ENCODE data around the gene ZNF804B.

The ZNF804B gene

DNA sequence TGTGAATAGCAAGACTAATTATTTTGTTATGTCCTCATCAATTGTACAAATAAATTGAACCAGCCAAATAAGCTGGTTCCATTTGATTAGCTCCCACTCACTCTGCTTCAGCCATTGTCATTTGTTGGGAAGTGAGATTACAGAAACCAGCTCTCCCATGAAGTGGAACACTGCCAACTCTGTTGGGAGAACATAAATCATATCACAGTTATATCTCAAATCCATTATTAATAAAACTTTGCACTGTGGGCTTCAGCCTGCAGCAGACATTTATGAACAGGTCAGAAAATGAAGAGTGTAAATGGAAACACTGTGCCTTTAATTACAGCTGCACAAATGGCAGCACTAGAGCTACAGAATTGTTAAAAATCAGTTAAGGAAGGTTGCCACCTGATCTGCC, 82.7 kb downstream of the ZNF804B start:
- DNase-seq: no peak

DNA sequence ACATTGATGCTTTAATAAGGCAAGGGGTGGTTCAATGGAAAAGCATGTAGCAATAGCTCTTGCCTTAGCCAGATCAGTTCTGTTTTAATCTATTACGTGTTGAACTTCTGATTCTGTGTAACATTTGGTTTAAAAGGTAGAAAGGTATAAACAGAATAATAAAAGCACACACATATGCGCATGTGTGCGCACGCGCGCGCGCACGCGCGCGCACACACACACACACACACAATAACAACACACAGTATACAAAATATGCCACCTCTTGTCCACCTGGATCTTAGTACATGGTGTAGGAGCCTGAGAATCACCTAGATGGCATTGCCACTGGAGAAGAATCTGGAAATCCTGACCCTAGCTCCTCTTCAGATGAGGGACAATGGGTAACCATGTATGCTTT, 85.6 kb downstream of the ZNF804B start:
- DNase-seq: no peak

DNA sequence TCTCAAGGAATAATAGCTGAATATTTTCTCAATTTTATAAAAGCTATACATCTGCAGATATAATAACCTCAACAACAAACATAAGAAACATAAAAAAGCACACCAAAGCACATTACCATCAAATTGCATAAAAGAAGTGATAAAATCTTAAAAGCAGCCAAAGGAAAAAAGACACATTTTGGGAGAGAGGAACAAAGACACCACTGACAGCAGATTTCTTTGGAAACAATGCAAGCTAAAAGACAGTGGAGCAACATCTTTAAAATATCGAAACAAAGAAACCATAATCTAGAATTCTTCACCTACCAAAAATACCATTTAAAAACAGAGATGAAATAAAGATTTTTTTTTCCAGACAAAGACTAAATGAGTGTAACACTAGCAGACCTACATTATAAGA, 91.7 kb downstream of the ZNF804B start:
- DNase-seq: no peak

DNA sequence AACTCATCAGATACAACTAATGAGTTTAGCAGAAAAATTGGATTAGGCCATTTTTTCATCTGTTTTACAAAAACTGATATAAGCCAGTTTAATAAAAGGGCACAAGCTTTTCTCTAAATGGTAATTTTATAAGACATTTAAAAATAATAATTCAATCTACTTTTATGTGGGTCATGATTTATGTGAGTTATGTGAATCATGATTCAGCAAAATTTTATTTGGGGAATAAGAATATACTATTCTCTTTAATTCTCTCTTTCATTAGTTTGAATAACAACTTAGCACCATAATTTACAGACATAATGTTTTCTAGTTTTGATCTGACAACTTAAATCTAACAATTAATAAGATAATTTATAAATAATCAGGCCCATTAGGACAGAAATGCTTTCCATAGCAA, 99.8 kb downstream of the ZNF804B start:
- no peak for DNase-seq

DNA sequence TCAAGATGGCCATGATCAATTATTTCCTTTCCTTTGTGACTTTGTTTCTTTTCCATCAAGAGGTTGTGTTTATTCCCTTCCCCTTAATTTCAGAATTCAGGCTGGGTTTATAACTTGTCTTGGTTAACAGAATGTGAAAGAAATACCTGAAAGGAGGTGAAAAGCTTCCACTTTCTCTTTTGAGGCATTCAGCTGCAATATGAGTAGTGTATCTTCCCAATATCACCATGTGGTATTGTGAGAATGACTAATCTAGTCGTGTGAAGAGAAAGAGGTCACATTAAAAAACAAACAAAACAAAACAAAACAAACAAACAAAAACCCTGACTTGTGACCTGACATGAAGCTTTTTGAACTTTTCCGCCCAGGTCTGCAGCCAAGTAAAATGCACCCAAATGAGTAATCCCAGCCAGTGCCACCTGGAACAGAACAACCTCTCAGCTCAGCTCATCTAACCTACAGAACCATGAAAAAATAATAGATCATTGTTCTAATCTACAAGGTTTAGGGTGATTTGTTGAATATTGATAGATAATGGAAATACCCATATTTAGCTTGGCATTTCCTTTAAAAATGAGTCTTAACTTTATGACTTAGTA, 106.9 kb downstream of the ZNF804B start:
- DNase-seq: no peak

DNA sequence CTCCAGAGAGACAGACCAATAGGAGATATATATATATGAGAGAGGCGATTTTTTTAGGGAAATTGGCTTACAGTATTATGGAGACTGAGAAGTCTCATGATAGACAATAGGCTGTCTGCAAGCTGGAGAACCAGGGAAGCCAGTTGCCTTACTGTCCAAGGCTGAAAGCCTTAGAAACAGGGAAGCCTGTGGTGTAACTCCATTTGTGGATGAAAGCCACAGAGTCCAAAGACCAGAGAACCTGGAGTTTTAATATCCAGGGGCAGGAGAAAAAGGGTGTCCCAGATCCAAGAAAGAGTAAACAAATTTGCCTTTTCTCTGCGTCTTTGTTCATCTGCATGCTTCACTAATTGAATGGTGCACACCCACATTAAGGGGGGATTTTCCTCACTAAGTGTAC, 107.7 kb downstream of the ZNF804B start:
- no peak for DNase-seq

DNA sequence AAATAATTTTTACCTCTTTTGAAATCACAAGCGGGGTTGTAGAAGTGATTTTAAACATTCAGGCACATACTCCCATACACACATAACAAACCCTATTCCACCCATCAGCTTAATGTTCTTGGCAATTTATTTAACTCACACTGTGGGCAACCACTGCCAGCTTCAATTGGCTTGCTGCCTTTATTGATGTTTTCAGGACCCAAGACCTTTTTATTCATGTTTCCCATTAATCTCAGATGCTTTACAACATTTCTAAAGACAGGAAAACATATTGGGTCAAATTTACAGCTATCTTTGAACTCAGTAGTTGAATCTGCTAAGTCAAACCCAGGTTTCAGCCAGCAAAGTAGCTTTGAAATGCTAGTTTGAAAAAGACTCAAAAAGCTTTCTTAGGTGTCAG, 109.0 kb downstream of the ZNF804B start:
- DNase-seq: no peak

DNA sequence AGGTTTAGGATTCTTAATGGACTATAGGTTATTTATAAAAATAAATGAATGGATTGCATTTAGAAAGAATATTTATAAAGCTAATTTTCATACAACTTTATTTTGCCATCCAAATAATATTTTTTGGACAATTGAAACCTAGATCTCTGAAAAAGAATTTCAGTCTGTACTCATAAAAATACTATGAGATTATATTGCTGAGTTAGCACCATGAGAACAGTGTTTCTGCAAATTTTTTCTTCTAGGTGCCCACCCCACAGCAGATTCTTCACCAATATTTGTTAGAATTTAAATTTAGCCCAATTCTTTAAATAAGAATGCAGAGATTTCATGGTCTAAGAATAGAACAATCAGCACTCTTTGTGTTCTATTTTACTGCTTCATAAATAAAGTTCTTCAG, 121.6 kb downstream of the ZNF804B start:
- DNase-seq: no peak

DNA sequence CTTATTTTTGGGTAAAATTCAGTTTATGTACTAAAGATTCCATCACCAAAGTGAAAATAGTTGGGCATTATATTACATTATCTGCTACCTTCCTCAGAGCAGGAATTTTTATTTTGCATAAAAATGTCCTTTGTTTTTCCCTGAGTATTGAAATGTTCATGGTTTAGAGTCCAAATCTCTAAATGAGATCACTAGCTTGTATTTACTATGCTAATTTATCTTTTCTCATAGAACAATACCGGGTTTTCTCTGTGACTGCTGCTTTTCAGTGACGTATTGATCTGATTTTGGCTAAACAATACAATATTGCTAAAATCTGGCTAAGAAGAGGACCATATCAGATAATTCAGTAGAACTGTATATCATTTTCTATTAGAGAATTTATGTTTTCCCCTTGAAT, 125.6 kb downstream of the ZNF804B start:
- no peak for DNase-seq

DNA sequence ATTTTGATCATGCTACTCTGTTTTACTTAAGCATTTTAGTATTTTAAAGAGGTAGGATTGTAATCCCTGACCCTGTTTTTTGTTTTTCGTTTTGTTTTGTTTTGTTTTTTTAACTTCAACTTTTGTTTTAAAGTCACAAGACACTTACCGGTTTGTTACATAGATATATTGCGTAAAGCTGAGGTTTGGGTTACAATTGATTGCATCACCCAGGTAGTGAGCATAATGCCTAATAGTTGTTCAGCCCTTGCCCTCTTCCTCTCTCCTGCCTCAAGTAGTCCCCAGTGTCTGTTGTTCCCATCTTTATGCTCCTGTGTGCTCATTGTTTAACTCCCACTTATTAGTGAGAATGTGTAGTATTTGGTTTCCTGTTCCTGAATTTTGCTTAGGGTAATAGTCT, 129.2 kb downstream of the ZNF804B start:
- DNase-seq: no peak

DNA sequence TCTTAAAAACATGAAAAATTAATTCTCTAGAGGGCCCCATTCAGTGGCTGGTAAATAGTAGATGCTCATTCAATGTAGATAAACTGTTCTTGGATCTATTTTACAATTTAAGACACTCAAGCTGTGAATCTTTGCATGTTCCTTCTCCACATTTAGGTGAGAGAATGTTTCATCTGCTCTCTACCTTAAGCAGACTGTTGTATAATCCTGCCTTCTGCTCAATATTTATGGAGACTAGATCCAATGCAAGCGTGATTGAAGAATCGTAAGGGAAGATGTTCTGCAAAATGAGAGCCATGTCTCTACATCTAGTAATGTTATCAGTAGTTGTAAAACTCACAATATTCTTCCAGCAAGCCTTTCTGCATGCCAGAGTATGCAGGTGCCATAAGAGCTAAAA, 151.0 kb downstream of the ZNF804B start:
- no peak for DNase-seq

DNA sequence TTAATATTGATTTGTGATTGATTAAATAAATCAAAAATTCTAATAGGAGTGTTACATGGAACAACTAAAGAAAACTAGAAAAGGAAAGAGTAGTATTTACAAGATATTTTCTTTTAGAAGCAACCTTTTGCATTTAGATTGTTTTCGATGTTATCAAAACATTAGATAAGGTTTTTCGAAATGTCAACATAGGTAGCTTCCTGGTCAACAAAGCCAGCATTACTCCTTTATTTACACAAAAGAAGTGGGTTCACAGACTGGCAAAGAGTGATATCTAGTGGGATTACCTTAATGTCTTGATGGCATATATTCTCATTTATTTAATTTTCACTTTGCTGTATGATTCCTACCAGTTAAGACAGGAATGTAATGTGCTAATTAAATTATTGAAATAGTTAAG, 153.4 kb downstream of the ZNF804B start:
- DNase-seq: no peak

DNA sequence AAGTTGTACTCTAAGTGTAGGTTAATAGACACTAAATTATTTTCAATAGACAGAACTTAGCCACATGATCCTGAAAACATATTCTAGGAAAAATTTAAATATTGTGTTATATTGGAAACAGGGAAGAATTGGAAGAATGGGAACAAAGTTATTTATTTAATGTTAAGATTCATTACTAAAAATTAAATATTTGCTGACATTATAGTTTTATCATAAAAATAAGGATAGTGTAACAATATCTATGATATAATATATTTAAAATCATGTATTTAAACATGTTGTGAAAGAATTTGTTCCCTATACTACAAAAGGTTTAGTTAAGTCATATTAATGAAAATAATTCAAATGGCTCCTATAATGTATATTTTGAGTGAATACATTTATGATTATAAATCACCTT, 156.1 kb downstream of the ZNF804B start:
- no peak for DNase-seq

DNA sequence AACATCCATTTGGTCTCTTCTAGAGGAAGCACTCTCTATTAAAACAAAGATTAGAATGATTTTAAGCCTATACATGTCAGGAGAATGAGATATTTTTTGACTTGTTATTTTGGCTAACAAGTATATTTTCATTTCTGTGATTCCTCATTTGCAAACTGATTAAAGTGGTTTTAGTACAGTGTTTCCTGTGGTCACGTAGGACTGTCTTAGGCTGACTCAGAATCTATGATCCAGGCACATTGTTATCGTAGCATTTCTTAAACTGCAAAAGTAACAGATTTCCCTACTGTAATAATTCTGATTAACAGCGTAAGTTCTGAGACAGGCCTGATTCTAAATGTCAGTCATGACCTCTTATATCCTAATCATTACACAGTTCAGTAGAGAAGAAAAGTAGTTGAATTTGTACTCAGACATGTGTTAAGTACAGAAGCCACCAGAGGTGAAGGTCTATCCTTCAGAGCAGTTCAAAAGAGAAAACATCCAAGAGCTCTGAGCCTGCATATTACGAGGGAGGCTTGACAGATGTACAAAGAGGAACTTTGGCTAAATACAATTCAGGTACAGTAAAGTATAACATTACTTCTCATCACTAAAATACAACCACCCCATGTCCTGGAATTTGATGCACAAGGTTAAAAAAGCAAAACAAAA, 160.1 kb downstream of the ZNF804B start:
- no peak for DNase-seq

DNA sequence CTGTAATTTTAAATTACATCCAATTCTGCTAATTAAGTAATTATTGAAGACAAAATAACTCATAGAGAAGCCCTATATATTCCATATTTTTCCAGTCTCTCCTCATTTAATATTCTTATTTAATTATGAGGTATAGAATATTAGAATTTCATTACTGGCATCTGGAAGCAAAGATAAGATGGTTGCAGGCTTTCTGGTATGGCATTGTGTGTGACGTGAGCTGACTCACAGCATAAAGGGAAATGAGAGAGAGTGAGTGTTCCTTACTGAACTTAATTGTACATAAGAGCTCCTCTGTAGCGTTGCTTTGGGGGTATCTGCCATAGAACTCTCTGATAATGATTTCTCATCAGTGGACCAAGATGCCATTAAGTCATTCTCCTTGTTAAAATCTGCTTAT, 163.4 kb downstream of the ZNF804B start:
- DNase-seq: no peak

DNA sequence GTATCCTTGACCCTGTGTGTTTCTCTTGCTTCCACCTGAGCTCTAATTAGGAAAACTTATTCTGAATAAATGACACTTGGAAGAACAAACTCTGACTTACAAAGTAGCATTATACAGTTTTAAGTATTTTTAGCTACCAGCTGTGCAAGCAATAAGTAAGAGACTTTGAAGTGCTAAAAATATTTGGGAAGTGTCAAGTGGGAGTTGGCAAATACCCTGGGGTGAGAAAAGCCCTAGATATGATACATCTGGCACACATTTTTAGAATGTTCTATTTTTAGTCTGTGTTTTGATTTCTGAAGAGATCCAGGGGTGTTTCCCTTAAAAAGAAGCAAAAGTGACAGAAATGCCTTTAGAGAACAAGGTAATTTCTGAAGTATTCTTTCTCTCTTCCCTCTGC, 168.8 kb downstream of the ZNF804B start:
- DNase-seq: no peak

DNA sequence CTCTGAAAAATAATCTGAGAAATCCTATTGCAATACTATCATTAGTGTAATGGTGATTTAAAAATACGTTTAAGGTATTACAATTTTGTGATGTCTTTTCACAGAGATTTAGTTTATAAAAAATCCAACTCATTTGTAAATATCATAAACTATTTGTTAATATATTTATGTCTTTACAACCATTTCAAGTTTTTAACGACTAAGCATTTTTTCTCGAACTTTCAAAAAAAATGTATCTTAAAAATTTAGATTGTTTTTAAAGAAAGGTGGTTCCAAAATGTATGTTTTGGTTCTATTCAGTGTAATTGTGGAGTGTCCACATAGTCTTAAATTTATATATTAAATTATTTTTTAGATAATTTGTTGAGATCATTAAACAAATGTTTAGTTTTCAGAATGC, 170.2 kb downstream of the ZNF804B start:
- DNase-seq: no peak

DNA sequence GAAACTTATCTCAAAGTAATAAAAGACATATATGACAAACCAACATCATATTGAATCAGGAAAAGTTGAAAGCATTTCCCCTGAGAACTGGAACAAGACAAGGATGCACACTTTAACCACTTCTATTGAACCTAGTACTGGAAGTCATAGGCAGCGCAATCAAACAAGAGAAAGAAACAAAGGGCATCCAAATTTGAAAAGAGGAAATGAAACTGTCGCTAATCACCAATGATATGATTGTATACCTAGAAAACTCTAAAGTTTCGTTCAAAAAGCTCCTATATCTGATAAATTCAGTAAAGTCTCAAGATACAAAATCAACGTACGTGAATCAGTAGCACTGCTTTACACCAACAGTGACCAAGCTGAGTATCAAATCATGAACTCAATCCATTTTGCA, 173.8 kb downstream of the ZNF804B start:
- no peak for DNase-seq

DNA sequence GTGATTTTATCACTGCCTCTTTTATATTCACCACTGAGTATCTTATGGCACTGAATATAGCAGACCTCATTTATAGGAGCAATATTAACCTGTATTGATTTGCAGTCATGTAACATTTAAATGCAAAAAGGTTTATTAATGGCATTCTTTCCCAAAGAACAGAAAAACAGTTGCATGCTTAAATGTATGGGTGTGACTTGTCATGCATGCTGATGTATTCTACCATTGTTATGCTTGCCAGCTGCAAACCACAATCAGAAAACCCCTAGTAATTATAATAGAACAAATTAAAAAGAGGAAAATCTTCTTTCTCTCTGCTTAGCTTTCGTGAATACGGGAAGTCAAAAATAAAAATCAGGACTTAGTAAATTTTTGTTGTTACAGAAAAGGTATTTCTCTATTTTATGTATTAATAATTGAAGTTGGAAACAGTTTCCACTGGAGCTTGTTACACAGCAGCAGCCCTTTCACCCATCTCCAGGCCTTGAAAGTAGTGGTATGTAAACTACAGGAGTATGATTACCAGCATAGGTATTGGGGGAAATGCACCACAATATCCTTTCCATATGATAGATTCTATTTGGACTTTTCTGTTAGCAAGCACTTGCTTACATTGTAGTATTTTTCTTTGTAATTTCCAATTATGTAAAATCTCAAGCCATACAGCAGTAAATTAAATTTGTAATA, 183.5 kb downstream of the ZNF804B start:
- no peak for DNase-seq

DNA sequence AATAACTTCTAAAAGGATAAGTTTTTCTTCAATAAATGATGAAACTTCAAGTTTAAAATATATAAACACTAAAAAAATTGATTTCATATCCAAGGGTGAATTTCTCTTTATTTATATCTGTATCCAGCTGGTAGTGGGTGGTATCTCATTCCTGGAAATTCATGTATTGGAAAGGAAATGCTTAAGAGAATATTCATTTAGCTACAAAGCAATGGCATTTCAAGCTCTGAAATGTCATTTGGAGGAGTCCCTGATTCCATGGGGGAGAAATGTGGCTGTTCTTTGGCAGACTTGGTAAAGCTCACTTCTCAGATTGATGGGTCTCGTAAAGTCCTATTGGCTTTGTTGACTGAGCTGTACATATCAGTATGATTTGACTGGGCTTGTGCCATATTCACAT, 192.3 kb downstream of the ZNF804B start:
- no peak for DNase-seq

DNA sequence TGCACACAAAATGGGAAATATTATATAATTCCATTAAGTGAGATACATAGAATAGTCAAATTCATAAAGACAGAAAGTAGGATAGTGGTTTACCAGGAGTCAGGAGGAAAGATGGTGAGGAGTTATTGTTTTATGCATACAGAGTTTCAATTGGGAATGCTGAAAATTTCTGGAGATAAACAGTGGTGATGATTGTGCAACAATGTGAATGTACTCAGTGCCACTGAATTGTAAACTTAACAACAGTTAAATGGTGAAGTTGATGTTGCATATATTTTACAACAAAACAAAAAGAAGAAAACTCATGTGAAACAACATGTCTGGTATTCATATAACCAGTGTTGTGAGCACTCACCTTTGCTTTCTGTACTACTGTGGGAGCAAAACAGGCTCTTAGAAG, 204.9 kb downstream of the ZNF804B start:
- no peak for DNase-seq

DNA sequence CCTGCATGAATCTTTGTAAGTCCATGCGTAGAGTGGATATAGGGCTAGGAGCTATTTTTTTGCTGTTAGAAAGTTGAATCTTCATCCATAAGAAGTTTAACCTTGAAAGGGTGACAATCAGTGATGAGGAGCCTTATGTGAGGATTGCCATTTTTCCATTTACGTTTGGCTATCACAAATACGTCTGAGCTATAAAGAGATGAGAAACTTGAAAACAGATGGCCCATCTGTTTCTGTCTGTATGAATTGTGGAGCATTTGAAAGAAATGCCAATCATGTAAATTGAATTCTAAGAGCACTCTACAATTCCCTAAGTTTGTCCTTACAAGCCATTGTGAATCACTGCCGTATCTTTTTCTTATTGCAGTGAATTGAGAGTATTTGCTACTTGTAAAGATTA, 205.9 kb downstream of the ZNF804B start:
- no peak for DNase-seq

DNA sequence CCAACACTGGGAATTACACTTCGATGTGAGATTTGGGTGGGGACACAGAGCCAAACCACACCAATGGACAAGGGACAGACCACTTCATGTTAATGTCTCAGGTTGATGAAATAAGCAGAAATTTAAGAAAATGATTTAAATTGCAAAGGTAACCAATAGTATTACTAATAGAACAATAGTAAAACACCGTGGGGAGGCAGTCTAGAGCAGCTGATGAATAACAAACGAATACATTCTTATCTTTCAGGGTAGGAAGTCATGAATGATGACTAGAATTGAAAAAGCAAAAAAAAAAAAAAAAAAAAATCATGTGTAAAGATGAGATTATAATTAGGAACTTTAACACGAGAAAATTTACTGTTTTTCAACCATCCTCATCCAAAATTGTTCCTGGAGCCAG, 207.9 kb downstream of the ZNF804B start:
- no peak for DNase-seq

DNA sequence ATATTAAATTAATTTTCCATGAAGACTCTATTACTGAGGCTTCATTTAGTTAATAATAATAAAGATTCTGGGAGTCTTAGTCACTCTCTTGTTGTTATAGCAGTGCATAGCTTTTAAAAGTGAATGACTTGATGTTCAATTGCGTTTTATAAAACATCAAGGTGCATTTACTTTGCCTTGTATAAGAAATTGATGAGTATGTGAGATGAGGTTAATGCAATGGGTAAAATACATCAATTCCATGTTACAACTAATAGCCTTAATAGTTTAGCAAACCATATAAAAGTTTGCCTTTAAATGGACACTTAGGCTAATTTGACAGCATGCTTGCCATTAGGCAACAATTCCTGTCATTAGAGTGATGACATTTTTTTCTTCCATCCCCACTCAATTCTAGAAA, 209.7 kb downstream of the ZNF804B start:
- DNase-seq: no peak

DNA sequence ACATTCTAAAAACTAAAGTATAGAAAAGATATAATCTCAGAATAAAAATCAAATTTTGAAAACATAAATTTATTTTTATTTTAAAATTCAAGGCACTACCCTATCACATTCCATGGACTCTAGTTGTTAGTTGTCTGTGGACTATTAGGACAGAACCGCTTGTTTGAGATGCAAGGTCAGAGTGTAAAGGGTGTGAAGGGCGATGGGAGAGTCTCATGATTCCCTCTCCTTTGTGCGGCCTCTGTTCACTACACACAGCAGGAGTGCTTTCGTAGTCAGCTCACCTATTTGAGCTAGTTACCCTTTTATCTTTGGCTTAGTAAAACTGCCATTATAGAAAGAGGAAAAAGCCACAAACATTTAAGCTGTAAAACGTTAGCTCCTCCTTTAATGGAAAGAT, 225.8 kb downstream of the ZNF804B start:
- no peak for DNase-seq

Measured in NCI-H510A (cell line).